Measurements from ENCODE around the gene LMX1B.

DNA sequence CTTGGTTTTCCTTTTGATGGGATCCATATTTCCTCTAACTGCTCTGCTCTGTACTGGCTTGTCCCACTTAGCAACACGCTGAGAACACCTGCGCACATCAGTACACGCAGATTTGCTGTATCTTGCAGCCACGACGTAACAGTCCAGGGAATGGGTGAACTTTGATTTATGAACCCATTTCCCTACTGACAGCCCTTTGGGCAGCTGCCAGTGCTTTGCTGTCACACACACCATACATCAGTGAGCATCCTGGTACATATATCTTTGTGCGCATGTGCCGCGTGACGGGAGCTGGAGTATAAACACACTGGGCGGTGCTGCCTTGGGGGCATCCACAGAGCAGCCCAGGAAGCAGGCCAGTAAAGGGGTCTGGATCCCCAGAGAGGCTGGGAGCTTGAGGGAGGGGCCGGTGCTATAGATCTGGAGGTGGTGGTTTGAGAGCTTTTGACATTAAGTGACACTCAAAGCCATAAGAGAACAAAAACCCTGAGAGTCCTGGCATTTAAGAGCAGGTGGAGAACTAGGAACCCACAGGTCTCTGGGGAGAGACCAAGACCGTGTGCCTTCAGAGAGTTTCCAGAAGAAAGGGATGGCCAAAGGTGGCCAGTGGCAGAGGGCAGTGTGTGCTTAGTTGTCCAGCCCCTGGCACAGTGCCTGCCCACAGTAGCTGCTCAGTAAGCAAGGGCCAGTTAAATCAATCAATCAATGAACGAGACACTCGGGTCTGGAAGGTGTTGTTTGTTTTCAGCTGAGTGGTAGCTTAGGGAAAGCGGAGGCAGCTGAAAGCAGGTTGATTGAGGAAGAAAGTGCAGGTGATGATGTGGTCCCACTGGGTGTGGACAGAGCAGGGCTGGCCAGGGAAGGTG lies 53.7 kb downstream of the LMX1B start:
- TF ChIP-seq, protein P1, sequence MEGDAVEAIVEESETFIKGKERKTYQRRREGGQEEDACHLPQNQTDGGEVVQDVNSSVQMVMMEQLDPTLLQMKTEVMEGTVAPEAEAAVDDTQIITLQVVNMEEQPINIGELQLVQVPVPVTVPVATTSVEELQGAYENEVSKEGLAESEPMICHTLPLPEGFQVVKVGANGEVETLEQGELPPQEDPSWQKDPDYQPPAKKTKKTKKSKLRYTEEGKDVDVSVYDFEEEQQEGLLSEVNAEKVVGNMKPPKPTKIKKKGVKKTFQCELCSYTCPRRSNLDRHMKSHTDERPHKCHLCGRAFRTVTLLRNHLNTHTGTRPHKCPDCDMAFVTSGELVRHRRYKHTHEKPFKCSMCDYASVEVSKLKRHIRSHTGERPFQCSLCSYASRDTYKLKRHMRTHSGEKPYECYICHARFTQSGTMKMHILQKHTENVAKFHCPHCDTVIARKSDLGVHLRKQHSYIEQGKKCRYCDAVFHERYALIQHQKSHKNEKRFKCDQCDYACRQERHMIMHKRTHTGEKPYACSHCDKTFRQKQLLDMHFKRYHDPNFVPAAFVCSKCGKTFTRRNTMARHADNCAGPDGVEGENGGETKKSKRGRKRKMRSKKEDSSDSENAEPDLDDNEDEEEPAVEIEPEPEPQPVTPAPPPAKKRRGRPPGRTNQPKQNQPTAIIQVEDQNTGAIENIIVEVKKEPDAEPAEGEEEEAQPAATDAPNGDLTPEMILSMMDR (IDR thresholded peaks at IDR 0.05): no peak
- TF ChIP-seq ZFX (IDR thresholded peaks at IDR 0.05; ENCODE audit: borderline replicate concordance): no peak
